Large intestine (tissue), 12 donors: ENCODE measurements around the gene ARRB2. TPM values are rescaled to one million over a fixed set of nuclear protein-coding genes. Genes with fewer than 3 reads are reported as not detected.
A peak's percentile ranks its signal among the peaks of the same experiment; 100 is the strongest.

Source experiments
- DNase-seq, 2 donors: peaks; one replicate each; pipeline versions ENCODE4 v3.0.0 to v3.0.0-alpha.2; 2013
- H3K27ac ChIP-seq: one replicate; pipeline ENCODE4 v1.5.1; 2013; ENCODE audit warnings: low read length
- H3K27me3 ChIP-seq: 2 replicates; pipeline ENCODE4 v1.6.1; 2013; ENCODE audit warnings: low read length; ENCODE audit not compliant: control insufficient read depth, insufficient read depth
- H3K36me3 ChIP-seq: 2 replicates; pipeline ENCODE4 v1.6.1; 2013; ENCODE audit warnings: low read length; ENCODE audit not compliant: control insufficient read depth, insufficient read depth
- H3K4me1 ChIP-seq: one replicate; pipeline ENCODE4 v1.6.1; 2013; ENCODE audit warnings: low read length; ENCODE audit not compliant: control insufficient read depth, insufficient read depth
- H3K4me3 ChIP-seq: one replicate; pipeline ENCODE4 v1.5.1; 2013; ENCODE audit warnings: low read length
- H3K9me3 ChIP-seq: one replicate; pipeline ENCODE4 v1.6.1; 2013; ENCODE audit warnings: mild to moderate bottlenecking, low read depth, low read length, moderate library complexity; ENCODE audit not compliant: control insufficient read depth
- WGBS: methylation state at CpG from one replicate; pipeline ENCODE4 v1.1.5; 2013; ENCODE audit warnings: low lambda C conversion rate; ENCODE audit not compliant: insufficient coverage; 5-methylcytosine and 5-hydroxymethylcytosine counted together
- long read RNA-seq, 11 donors: transcript quantifications; one replicate each; lab custom pipeline, GENCODE V29; 2026
- polyA plus RNA-seq: library from polyadenylated mRNA; unstranded; fragments of 120-200 nt; gene quantifications from one replicate; pipeline ENCODE4 v1.2.1, GENCODE V29; 2013

ARRB2 gene
- 96.7 TPM for polyA plus RNA-seq
- long read RNA-seq, donor 1, partial matches to known transcripts, result 6 of 14 reads
- long read RNA-seq, donor 1, other reads (novel, unspliced or antisense), result 0 of 14 reads
- long read RNA-seq, donor 2, transcript ARRB2-216 (14 exons, 1,348 nt), result major isoform, 10 of 42 reads
- long read RNA-seq, donor 2, transcript ARRB2-201 (15 exons, 1,895 nt), result major isoform, 10 of 42 reads
- long read RNA-seq, donor 2, partial matches to known transcripts, result 16 of 42 reads
- long read RNA-seq, donor 2, other reads (novel, unspliced or antisense), result 0 of 42 reads
- long read RNA-seq, donor 3, result 0 reads
- long read RNA-seq, donor 4, partial matches to known transcripts, result 0 of 3 reads
- long read RNA-seq, donor 4, other reads (novel, unspliced or antisense), result 0 of 3 reads
- long read RNA-seq, donor 5, partial matches to known transcripts, result 0 of 6 reads
- long read RNA-seq, donor 5, other reads (novel, unspliced or antisense), result 0 of 6 reads
- long read RNA-seq, donor 6, transcript ARRB2-201 (15 exons, 1,895 nt), result major isoform, 15 of 31 reads
- long read RNA-seq, donor 6, transcript ARRB2-216 (14 exons, 1,348 nt), result minor isoform, 6 of 31 reads
- long read RNA-seq, donor 6, partial matches to known transcripts, result 5 of 31 reads
- long read RNA-seq, donor 6, other reads (novel, unspliced or antisense), result 0 of 31 reads
- long read RNA-seq, donor 7, partial matches to known transcripts, result 0 of 6 reads
- long read RNA-seq, donor 7, other reads (novel, unspliced or antisense), result 0 of 6 reads
- long read RNA-seq, donor 8, transcript ARRB2-209 (5 exons, 851 nt), result minor isoform, 12 of 54 reads
- long read RNA-seq, donor 8, transcript ARRB2-201 (15 exons, 1,895 nt), result minor isoform, 9 of 54 reads
- long read RNA-seq, donor 8, transcript ARRB2-216 (14 exons, 1,348 nt), result major isoform, 16 of 54 reads
- long read RNA-seq, donor 8, partial matches to known transcripts, result 16 of 54 reads
- long read RNA-seq, donor 8, other reads (novel, unspliced or antisense), result 0 of 54 reads
- long read RNA-seq, donor 9, transcript ARRB2-201 (15 exons, 1,895 nt), result major isoform, 8 of 23 reads
- long read RNA-seq, donor 9, transcript ARRB2-216 (14 exons, 1,348 nt), result minor isoform, 5 of 23 reads
- long read RNA-seq, donor 9, partial matches to known transcripts, result 5 of 23 reads
- long read RNA-seq, donor 9, other reads (novel, unspliced or antisense), result 0 of 23 reads
- long read RNA-seq, donor 10, transcript ARRB2-216 (14 exons, 1,348 nt), result minor isoform, 9 of 27 reads
- long read RNA-seq, donor 10, transcript ARRB2-201 (15 exons, 1,895 nt), result major isoform, 13 of 27 reads
- long read RNA-seq, donor 10, partial matches to known transcripts, result 0 of 27 reads
- long read RNA-seq, donor 10, other reads (novel, unspliced or antisense), result 0 of 27 reads
- long read RNA-seq, donor 11, transcript ARRB2-201 (15 exons, 1,895 nt), result major isoform, 14 of 28 reads
- long read RNA-seq, donor 11, transcript ARRB2-216 (14 exons, 1,348 nt), result minor isoform, 6 of 28 reads
- long read RNA-seq, donor 11, partial matches to known transcripts, result 5 of 28 reads
- long read RNA-seq, donor 11, other reads (novel, unspliced or antisense), result 0 of 28 reads

- 0% methylated on average over 1 of the region's 67 CpGs for WGBS
Observed at GRCh38 chr17:4709794-4710692, at the start of gene ARRB2. ARRB2 (plus strand) TSS chr17:4710632; CDS start chr17:4710722, 90 bp downstream.

GRCh38 chr17:4663711-4664110, 46.7 kb upstream of the ARRB2 start:
- Histone ChIP-seq H3K4me3 (no peak overlapping the region), H3K4me1 (no peaks in the 10 kb centered on the region), H3K36me3 (no peaks in the 10 kb centered on the region), H3K27ac (no peak overlapping the region), H3K27me3 (peaks cover 2% of the 10 kb centered on the region), H3K9me3 (no peaks in the 10 kb centered on the region)
- no peak for DNase-seq
- WGBS, result no CpG with 5 or more reads among the region's 8 CpGs

More at GRCh38 chr17:4709794-4710692, at the start of gene ARRB2:
- Histone ChIP-seq H3K27me3 (no peaks in the 10 kb centered on the region), H3K4me3 (peak within 1 kb of the TSS; percentile 77), H3K36me3 (peaks cover 2% of the 10 kb centered on the region), H3K9me3 (peaks cover 2% of the 10 kb centered on the region), H3K4me1 (peaks cover 35% of the 10 kb centered on the region), H3K27ac (peak within 1 kb of the TSS; percentile 93)
- peak; percentile 99 to 100 for DNase-seq

- H3K36me3 ChIP-seq, result no peaks in the 10 kb centered on the region
- no peaks in the 10 kb centered on the region for H3K4me1 ChIP-seq
- WGBS, result 100% methylated on average over 1 of the region's 9 CpGs
- H3K4me3 ChIP-seq, result no peak overlapping the region
- peaks cover 2% of the 10 kb centered on the region for H3K27me3 ChIP-seq
- H3K9me3 ChIP-seq, result no peaks in the 10 kb centered on the region
- no peak overlapping the region for H3K27ac ChIP-seq
- DNase-seq, result no peak
Observed at GRCh38 chr17:4664230-4664629, 46.2 kb upstream of the ARRB2 start.

GRCh38 chr17:4665027-4665426, 45.4 kb upstream of the ARRB2 start:
- H3K9me3 ChIP-seq, result no peaks in the 10 kb centered on the region
- no peak overlapping the region for H3K4me3 ChIP-seq
- no peaks in the 10 kb centered on the region for H3K36me3 ChIP-seq
- peaks cover 2% of the 10 kb centered on the region for H3K27me3 ChIP-seq
- DNase-seq, result no peak
- WGBS, result 0% methylated on average over 1 of the region's 9 CpGs
- no peaks in the 10 kb centered on the region for H3K4me1 ChIP-seq
- no peak overlapping the region for H3K27ac ChIP-seq

GRCh38 chr17:4666296-4666695, 44.1 kb upstream of the ARRB2 start:
- Histone ChIP-seq H3K4me1 (no peaks in the 10 kb centered on the region), H3K4me3 (no peak overlapping the region), H3K9me3 (no peaks in the 10 kb centered on the region), H3K27me3 (peaks cover 2% of the 10 kb centered on the region), H3K36me3 (peaks cover 8% of the 10 kb centered on the region), H3K27ac (no peak overlapping the region)
- WGBS, result 80% methylated on average over 3 of the region's 5 CpGs
- DNase-seq, result no peak

GRCh38 chr17:4667166-4667565, 43.3 kb upstream of the ARRB2 start:
- no peak overlapping the region for H3K4me3 ChIP-seq
- no peaks in the 10 kb centered on the region for H3K9me3 ChIP-seq
- peaks cover 2% of the 10 kb centered on the region for H3K27me3 ChIP-seq
- WGBS, result 80% methylated on average over 1 of the region's 4 CpGs
- no peak overlapping the region for H3K27ac ChIP-seq
- DNase-seq, result no peak
- peaks cover 16% of the 10 kb centered on the region for H3K36me3 ChIP-seq
- no peaks in the 10 kb centered on the region for H3K4me1 ChIP-seq

- Histone ChIP-seq H3K9me3 (peaks cover 3% of the 10 kb centered on the region), H3K4me1 (peaks cover 32% of the 10 kb centered on the region), H3K4me3 (no peak overlapping the region), H3K36me3 (peaks cover 63% of the 10 kb centered on the region), H3K27ac (no peak overlapping the region), H3K27me3 (no peaks in the 10 kb centered on the region)
- WGBS, result no CpG with 5 or more reads among the region's 9 CpGs
- no peak for DNase-seq
Observed at GRCh38 chr17:4672055-4672630, 38.3 kb upstream of the ARRB2 start.

- peak; percentile 64 to 71 for DNase-seq
- H3K4me1 ChIP-seq, result peaks cover 32% of the 10 kb centered on the region
- WGBS, result 83% methylated on average over 1 of the region's 8 CpGs
- peak overlapping the region; percentile 57 for H3K27ac ChIP-seq
- H3K27me3 ChIP-seq, result no peaks in the 10 kb centered on the region
- peaks cover 3% of the 10 kb centered on the region for H3K9me3 ChIP-seq
- H3K36me3 ChIP-seq, result peaks cover 64% of the 10 kb centered on the region
- H3K4me3 ChIP-seq, result no peak overlapping the region
Observed at GRCh38 chr17:4672751-4673150, 37.7 kb upstream of the ARRB2 start.

- Histone ChIP-seq H3K9me3 (peaks cover 3% of the 10 kb centered on the region), H3K4me3 (no peak overlapping the region), H3K36me3 (peaks cover 64% of the 10 kb centered on the region), H3K27ac (peak overlapping the region; percentile 57), H3K27me3 (no peaks in the 10 kb centered on the region), H3K4me1 (peaks cover 32% of the 10 kb centered on the region)
- peak in 1 of 2 donors; percentile 18 for DNase-seq
- no CpG with 5 or more reads among the region's 11 CpGs for WGBS
Observed at GRCh38 chr17:4673169-4673568, 37.3 kb upstream of the ARRB2 start.
